Measurements from ENCODE around the gene LRRC47.

The LRRC47 gene

DNA sequence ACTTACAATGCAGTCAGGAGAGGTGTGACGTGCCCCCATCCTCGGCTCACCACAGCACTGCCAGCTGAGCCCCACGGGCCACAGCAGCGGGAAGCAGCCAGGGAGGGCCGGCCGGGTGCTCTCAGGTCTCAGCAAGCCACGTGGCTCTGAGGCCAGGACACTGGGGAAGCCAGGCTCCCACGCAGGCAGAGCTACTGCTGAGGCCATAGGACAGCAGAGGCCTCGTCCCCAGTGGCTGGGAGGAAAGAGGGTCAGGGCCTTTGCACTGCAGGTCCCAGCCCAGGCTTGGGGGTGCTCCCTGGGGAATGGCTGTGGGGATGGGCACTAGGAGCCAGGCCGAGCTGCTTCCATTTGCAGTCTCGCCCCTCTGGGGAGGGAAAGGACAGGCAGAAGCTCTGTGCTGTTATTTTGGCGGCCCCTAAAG lies 5.8 kb downstream of the LRRC47 start:
- peak overlapping the region; percentile 63 for H3K9ac ChIP-seq (ENCODE audit: low read depth, low read length, poor library complexity)

DNA sequence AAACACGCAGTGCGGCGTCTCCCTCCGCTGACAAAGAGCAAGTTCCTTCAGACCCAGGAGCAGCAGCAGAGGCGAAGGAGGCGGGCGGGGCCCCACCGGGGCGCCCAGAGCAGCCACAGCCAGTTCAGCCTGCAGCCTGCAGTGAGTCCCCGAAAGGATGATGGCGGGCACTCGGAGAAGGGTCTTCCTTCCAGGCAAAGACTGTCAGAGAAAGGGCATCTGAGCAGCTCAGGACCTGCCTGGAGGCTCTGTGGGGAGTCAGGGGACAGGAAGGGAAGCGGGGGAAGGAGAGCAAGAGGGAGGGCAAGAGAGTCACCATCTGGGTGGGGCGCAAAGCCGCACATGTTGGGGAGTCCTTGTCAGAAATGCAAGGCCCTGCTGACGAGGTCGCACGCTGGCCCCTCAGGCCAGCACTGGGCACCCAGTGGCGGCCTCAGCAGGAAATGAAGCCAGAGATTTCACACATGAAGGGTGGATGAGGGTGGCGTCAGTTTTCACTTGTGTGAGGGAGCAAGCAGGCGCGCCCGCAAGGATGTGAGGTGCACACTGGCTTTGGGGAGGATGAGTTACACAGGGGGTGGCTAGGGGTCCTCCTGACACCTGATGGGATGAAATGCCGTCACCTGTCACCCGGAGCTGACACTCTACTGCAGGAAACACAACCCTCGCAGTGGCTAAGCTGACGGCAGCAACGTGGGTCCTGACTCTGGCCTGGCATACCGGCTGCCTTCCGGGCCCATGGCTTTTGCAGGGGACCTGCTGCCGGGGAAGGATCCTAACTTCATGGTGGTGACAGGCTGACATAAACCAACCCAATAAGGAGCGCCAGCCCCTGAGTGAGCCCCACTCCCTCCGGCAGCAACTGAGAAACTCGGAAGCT lies 6.6 kb downstream of the LRRC47 start:
- Histone ChIP-seq H3K9ac (ENCODE audit: low read depth, low read length, poor library complexity) (no peak overlapping the region), H4K8ac (ENCODE audit: low read depth, low read length) (no peak overlapping the region), H3K36me3 (replicated peaks in 1 of 2; ENCODE audit: control insufficient read depth in 2 of 2, insufficient read depth in 2 of 2, low read length in 2 of 2) (peaks cover 17 to 66% of the 10 kb centered on the region in 2 donors), H3K23ac (ENCODE audit: low read depth, low read length, poor library complexity) (peak overlapping the region; percentile 31), H2BK120ac (ENCODE audit: low read depth, low read length) (no peak overlapping the region), H3K27ac (replicated peaks; ENCODE audit: low read length) (no peak overlapping the region), H3K14ac (ENCODE audit: low read length) (peak overlapping the region; percentile 21), H2BK15ac (ENCODE audit: low read length) (no peak overlapping the region), H2BK5ac (ENCODE audit: low read length) (peak overlapping the region; percentile 24), H2AFZ (ENCODE audit: low read length) (no peak overlapping the region), H2AK5ac (ENCODE audit: low read depth, low read length) (no peak overlapping the region), H3K4me2 (ENCODE audit: insufficient read depth, low read length, poor library complexity, severe bottlenecking) (no peak overlapping the region), H2BK12ac (ENCODE audit: low read length) (no peak overlapping the region), H3K4me1 (ENCODE audit: control insufficient read depth in 2 of 2, insufficient read depth in 1 of 2, low read depth in 1 of 2, low read length in 2 of 2) (peaks cover 2 to 3% of the 10 kb centered on the region in 2 donors), H3K27me3 (ENCODE audit: control insufficient read depth in 3 of 3, insufficient read depth in 3 of 3, low read depth in 1 of 3, low read length in 3 of 3) (no peaks in the 10 kb centered on the region), H4K91ac (ENCODE audit: low read depth, low read length, poor library complexity) (no peak overlapping the region), H3K9me3 (replicated peaks in 1 of 2; ENCODE audit: control insufficient read depth in 2 of 2, insufficient read depth in 1 of 2, low read depth in 1 of 2, low read length in 2 of 2) (no peaks in the 10 kb centered on the region), H3K4ac (ENCODE audit: low read length) (no peak overlapping the region), H3K79me1 (ENCODE audit: low read depth, low read length) (peaks cover 19% of the 10 kb centered on the region), H3K4me3 (ENCODE audit: low read length in 2 of 2) (no peak overlapping the region), H3K18ac (ENCODE audit: low read length) (no peak overlapping the region)
- WGBS, 2 donors (ENCODE audit: extremely low coverage in 2 of 2, insufficient read length in 2 of 2, insufficient replicate concordance in 1 of 2), result no CpG with 5 or more reads among the region's 34 CpGs
- no peak for DNase-seq (ENCODE audit: low spot score)

More for the DNA sequence above, 5.8 kb downstream of the LRRC47 start:
- Histone ChIP-seq H3K9me3 (replicated peaks in 1 of 2; ENCODE audit: control insufficient read depth in 2 of 2, insufficient read depth in 1 of 2, low read depth in 1 of 2, low read length in 2 of 2) (no peaks in the 10 kb centered on the region), H3K18ac (ENCODE audit: low read length) (no peak overlapping the region), H3K4ac (ENCODE audit: low read length) (no peak overlapping the region), H3K23ac (ENCODE audit: low read depth, low read length, poor library complexity) (no peak overlapping the region), H3K27me3 (ENCODE audit: control insufficient read depth in 3 of 3, insufficient read depth in 3 of 3, low read depth in 1 of 3, low read length in 3 of 3) (no peaks in the 10 kb centered on the region), H4K8ac (ENCODE audit: low read depth, low read length) (no peak overlapping the region), H2BK120ac (ENCODE audit: low read depth, low read length) (no peak overlapping the region), H4K91ac (ENCODE audit: low read depth, low read length, poor library complexity) (no peak overlapping the region), H3K36me3 (replicated peaks in 1 of 2; ENCODE audit: control insufficient read depth in 2 of 2, insufficient read depth in 2 of 2, low read length in 2 of 2) (peaks cover 13 to 58% of the 10 kb centered on the region in 2 donors), H3K79me1 (ENCODE audit: low read depth, low read length) (peaks cover 22% of the 10 kb centered on the region), H3K4me3 (ENCODE audit: low read length in 2 of 2) (no peak overlapping the region), H3K27ac (replicated peaks; ENCODE audit: low read length) (no peak overlapping the region), H3K4me2 (ENCODE audit: insufficient read depth, low read length, poor library complexity, severe bottlenecking) (no peak overlapping the region), H2BK12ac (ENCODE audit: low read length) (no peak overlapping the region), H3K4me1 (ENCODE audit: control insufficient read depth in 2 of 2, insufficient read depth in 1 of 2, low read depth in 1 of 2, low read length in 2 of 2) (peaks cover 8 to 9% of the 10 kb centered on the region in 2 donors), H2BK5ac (ENCODE audit: low read length) (no peak overlapping the region), H2AK5ac (ENCODE audit: low read depth, low read length) (no peak overlapping the region), H2BK15ac (ENCODE audit: low read length) (no peak overlapping the region), H3K14ac (ENCODE audit: low read length) (peak overlapping the region; percentile 56), H2AFZ (ENCODE audit: low read length) (no peak overlapping the region)
- DNase-seq (ENCODE audit: low spot score), result no peak
- no CpG with 5 or more reads among the region's 12 CpGs for WGBS, 2 donors (ENCODE audit: extremely low coverage in 2 of 2, insufficient read length in 2 of 2, insufficient replicate concordance in 1 of 2)

DNA sequence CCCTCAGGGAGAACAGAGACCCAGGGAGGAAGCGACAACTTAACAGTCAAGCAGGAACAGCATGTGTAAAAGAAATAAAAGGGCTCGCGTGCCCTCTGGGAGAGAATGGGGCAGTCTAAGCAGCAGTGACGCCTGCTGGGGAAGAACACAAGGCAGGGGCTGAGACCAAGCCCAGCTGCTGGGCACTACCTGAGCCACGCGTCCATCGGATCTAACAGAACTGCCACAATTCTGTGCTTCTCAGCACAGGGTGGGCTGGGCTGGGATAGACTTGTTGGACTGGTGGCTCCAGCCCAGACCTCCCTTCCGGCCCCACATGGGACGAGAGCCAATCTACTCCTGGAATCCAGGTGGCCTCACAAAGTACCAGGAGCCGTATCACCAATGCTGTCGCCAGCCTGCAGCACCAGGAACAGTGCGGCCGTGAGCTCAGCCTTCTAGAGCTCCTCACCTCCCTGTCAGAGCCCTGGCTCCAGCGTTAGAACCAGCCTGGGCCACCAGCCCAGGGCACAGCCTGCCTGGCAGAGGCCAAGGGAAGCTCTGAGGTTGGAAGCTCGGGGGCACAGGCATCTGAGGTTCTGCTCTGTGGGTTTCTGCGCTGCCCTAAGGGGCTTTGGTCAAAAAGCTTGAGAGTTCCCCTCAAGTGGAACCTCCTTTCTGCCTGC lies 7.4 kb downstream of the LRRC47 start:
- WGBS, 2 donors (ENCODE audit: extremely low coverage in 2 of 2, insufficient read length in 2 of 2, insufficient replicate concordance in 1 of 2), result no CpG with 5 or more reads among the region's 16 CpGs
- H3K9me3 ChIP-seq (replicated peaks in 1 of 2; ENCODE audit: control insufficient read depth in 2 of 2, insufficient read depth in 1 of 2, low read depth in 1 of 2, low read length in 2 of 2), result no peaks in the 10 kb centered on the region
- no peak overlapping the region for H2BK15ac ChIP-seq (ENCODE audit: low read length)
- no peak overlapping the region for H3K4me2 ChIP-seq (ENCODE audit: insufficient read depth, low read length, poor library complexity, severe bottlenecking)
- no peak overlapping the region for H2BK5ac ChIP-seq (ENCODE audit: low read length)
- no peak overlapping the region for H3K27ac ChIP-seq (replicated peaks; ENCODE audit: low read length)
- H2AK5ac ChIP-seq (ENCODE audit: low read depth, low read length), result no peak overlapping the region
- no peak for DNase-seq (ENCODE audit: low spot score)
- no peak overlapping the region for H3K18ac ChIP-seq (ENCODE audit: low read length)
- peaks cover 23 to 74% of the 10 kb centered on the region in 2 donors for H3K36me3 ChIP-seq (replicated peaks in 1 of 2; ENCODE audit: control insufficient read depth in 2 of 2, insufficient read depth in 2 of 2, low read length in 2 of 2)
- peaks cover 19% of the 10 kb centered on the region for H3K79me1 ChIP-seq (ENCODE audit: low read depth, low read length)
- H3K9ac ChIP-seq (ENCODE audit: low read depth, low read length, poor library complexity), result no peak overlapping the region
- no peaks in the 10 kb centered on the region for H3K27me3 ChIP-seq (ENCODE audit: control insufficient read depth in 3 of 3, insufficient read depth in 3 of 3, low read depth in 1 of 3, low read length in 3 of 3)
- H3K4me1 ChIP-seq (ENCODE audit: control insufficient read depth in 2 of 2, insufficient read depth in 1 of 2, low read depth in 1 of 2, low read length in 2 of 2), result peaks cover 0 to 3% of the 10 kb centered on the region in 2 donors
- H4K91ac ChIP-seq (ENCODE audit: low read depth, low read length, poor library complexity), result no peak overlapping the region
- no peak overlapping the region for H2AFZ ChIP-seq (ENCODE audit: low read length)
- H2BK120ac ChIP-seq (ENCODE audit: low read depth, low read length), result no peak overlapping the region
- no peak overlapping the region for H4K8ac ChIP-seq (ENCODE audit: low read depth, low read length)
- H2BK12ac ChIP-seq (ENCODE audit: low read length), result no peak overlapping the region
- H3K4me3 ChIP-seq (ENCODE audit: low read length in 2 of 2), result no peak overlapping the region
- H3K14ac ChIP-seq (ENCODE audit: low read length), result peak overlapping the region; percentile 21
- no peak overlapping the region for H3K23ac ChIP-seq (ENCODE audit: low read depth, low read length, poor library complexity)
- no peak overlapping the region for H3K4ac ChIP-seq (ENCODE audit: low read length)

Data from neuronal stem cell (in vitro differentiated cells).